ENCODE results near the gene SYCP3. TPM values are rescaled to one million over a fixed set of nuclear protein-coding genes. Genes with fewer than 3 reads are reported as not detected.

SYCP3 gene
- total and polyA plus RNA-seq, 2 of the 8 experiments (the other 6 are each of a cell fraction or from before 2014, with no cell fraction given): 0.02 to 0.07 TPM

- TF ChIP-seq CHD7 (IDR thresholded peaks at IDR 0.05; ENCODE audit: insufficient replicate concordance, low read length) (no peak), SAP30 (IDR thresholded peaks at IDR 0.05; ENCODE audit: insufficient read depth, insufficient replicate concordance, low read length) (no peak)
Measured at GRCh38 chr12:101714877-101715444, 24.3 kb downstream of the SYCP3 start (continued).

All from H1 (cell line).